HG03060 (cell line): ENCODE measurements around the gene NTN4.
"Not testable (repeated sequence)": the region's sequence is repeated elsewhere in the genome, so short reads cannot be mapped to it uniquely, and the experiment has no call there.

Source experiments
- ATAC-seq: cut with Tn5 transposase; IDR thresholded peaks from one replicate; pipeline ENCODE4 v1.9.1; 2021; ENCODE audit warnings: low read depth, moderate number of reproducible peaks; ENCODE audit not compliant: unreplicated experiment

Gene NTN4

DNA sequence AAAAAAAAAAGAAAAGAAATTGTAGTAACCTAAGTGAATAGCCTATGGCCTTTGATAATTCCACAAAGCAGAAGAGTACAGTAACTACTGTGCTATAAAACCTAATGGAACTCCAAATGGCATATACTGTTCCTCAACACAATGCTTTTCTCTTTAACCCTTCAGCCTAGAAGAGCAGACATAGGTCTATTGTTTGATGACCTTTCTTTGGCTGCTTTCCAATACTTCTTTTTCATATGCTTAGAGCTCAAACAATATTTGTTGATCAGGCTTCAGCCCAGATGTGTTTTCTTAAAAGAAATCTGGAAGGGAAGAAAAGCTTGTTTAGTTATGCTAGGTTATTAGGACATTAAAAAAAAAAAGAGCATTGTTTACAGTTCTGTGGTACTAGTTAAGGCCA, 116.4 kb downstream of the NTN4 start:
- ATAC-seq = no peak

- ATAC-seq = no peak
These were observed 117.0 kb downstream of the NTN4 start for GRCh38 chr12:95673576-95673975.

DNA sequence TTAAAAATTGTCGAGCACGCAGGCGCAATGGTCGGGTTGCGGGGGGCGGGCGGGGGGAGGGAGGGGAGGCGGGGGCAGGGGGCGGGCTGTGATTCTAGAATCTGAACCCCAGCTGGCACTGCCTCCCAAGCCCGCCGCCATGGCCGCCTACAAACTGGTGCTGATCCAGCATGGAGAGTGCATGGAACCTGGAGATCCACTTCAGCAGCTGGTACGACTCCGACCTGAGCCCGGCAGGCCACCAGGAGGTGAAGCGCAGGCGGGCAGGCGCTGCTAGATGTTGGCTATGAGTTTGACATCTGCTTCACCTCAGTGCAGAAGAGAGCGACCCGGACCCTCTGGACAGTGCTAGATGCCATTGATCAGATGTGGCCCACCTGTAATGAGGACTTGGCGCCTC, 118.4 kb downstream of the NTN4 start:
- ATAC-seq = no peak

GRCh38 chr12:95671265-95671664, 119.3 kb downstream of the NTN4 start:
- ATAC-seq = no peak

- ATAC-seq = no peak
These were observed 127.0 kb downstream of the NTN4 start for GRCh38 chr12:95663525-95663924.

DNA sequence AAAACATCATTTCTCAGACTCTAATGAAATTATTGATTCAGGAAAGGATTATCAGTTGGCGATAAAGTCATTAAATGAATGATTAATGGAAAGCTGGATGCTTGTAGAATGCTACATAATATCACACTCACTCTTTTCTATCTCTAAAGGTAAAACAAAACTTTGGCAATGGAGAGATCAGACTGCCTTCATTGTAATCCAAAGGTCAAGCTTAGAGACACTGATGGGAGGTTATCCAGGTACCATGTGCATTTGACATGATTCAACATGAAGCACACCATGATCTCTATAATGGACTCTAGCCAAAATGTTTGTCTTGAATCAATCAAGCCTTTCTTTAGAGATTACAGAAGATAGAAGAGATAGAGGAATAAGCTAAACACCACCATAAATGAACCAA, 129.2 kb downstream of the NTN4 start:
- ATAC-seq = no peak

GRCh38 chr12:95658386-95658785, 132.2 kb downstream of the NTN4 start:
- ATAC-seq = no peak

DNA sequence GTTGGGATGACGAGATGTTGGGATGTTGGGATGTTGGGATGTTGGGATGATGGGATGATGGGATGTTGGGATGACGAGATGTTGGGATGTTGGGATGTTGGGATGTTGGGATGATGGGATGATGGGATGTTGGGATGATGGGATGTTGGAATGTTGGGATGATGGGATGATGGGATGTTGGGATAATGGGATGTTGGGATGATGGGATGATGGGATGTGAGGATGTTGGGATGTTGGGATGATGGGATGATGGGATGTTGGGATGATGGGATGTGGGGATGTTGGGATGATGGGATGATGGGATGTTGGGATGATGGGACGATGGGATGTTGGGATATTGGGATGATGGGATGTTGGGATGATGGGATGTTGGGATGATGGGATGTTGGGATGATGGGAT, 135.9 kb downstream of the NTN4 start:
- not testable (repeated sequence) for ATAC-seq

DNA sequence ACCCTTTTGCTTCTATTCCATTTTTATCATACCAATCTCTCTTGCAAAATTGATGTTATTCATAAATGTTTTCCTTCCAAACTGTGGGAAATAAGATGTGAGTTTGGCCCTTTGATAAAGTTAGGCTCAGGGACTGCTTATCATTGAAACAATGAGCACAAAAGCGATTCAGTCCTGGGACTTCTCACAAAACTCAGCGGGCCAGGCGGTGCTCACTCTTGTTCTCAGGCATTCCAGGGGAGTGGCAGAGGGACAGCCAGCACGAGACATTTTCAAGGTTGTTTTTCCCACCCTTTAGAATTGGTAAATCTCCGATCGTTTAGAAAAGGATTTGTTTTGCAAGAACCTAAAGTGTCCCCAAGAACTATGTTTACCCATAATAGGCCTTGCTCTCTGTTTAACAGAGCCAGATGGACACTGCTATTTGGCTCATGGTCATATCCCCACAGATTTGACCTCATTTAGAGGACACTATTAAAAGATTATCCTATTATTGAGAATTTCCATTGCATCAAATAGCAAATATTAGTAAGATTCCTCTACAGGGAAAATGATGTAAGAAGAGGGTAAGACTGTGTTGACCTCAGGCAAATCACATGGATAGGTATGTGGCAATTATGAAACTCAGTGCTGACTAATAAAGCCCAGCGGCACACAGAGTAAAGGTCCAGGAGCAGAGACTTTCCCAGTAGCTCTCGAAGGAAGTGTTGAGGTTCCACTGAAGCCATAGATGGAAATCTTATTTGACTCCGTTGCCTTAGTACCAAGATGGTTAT, 136.6 kb downstream of the NTN4 start:
- ATAC-seq = no peak

DNA sequence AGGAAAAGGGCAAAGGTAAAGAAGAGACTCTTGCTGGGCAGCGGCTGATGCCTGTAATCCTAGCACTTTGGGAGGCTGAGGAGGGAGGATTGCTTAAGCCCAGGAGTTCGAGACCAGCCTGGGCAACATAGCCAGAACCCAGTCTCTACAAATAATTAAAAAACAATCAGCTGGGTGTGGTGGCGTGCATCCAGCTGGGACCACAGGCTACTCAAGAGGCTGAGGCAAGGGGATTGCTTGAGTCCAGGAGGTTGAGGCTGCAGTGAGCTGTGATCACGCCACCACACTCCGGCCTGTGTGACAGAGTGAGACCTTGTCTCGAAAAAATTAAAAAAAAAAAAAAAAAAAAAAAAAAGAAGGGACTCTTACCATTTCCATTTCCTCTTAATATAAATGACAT, 138.9 kb downstream of the NTN4 start:
- ATAC-seq = no peak

DNA sequence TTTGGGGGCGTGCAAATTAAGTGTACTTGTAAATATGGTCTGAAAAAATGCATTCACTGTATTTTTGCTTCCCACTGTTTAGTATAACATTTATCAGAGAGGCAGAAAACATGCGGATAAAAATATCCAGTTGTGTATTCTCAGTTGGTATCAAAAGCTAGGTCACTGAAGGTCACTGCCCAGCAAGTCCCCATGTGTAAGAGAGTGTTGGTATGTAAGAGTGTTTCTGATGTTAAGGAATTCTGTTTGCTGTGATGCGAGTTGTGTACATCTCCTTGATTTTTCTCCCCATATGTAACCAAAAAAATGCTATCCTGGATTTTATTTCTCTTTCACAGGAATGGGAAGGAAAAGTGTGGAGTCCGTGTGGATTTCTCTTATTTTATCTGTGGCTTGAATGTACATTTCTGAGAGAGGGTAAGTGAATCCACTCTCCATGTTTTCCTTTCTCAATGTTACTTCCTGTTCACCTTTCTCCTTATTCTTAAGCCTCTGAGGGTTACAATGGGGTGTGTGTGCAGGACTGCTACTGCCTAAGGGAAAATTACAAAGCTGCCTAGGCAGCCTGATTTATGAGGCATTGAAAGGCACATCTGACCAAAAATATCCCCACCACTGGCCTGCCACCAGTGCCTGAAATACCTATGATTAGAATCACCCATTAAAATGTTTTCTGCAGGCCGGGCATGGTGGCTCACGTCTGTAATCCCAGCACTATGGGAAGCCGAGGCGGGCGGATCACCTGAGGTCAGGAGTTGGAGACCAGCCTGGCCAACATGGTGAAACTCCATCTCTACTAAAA, 141.4 kb downstream of the NTN4 start:
- no peak for ATAC-seq

DNA sequence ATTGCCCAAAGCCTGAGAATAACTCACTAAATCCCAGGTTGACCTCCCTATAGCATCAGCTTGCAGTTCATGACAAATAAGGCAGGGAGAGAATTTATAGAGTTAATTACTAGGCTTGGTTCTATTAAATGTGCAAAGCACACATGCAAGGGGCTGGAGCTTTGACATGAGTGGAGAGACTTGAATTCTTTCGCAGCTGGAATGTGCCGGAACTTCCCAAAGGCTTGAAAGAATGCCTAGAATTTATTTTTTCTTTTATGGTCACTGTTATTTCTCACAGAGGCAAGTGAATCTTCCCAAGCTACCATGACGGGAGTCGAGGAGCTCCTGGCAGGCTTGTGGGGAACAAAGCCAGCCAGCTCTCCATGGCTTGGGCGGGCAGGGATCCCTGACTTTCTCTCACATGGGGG, 143.8 kb downstream of the NTN4 start:
- no peak for ATAC-seq

- ATAC-seq = no peak
These were observed 147.3 kb downstream of the NTN4 start for GRCh38 chr12:95643256-95643655.

DNA sequence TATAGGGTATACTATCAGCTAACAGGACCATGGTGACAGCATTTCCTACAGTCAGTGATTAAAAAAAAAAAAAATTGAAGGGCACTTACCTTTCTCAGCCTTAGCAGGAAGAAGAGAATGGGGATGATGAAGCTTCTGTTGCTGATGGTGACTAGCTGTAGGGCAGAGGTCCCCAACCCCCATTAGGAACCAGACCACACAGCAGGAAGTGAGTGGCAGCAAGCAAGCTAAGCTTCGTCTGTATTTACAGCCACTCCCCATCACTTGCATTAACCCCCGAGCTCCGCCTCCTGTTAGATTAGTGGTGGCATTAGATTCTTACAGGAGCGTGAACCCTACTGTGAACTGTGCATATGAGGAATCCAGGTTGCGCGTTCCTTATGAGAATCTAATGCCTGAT, 148.0 kb downstream of the NTN4 start:
- ATAC-seq = no peak

- ATAC-seq = no peak
These were observed 149.1 kb downstream of the NTN4 start for GRCh38 chr12:95641299-95641952.

GRCh38 chr12:95640516-95640915, 150.0 kb downstream of the NTN4 start:
- ATAC-seq = no peak

DNA sequence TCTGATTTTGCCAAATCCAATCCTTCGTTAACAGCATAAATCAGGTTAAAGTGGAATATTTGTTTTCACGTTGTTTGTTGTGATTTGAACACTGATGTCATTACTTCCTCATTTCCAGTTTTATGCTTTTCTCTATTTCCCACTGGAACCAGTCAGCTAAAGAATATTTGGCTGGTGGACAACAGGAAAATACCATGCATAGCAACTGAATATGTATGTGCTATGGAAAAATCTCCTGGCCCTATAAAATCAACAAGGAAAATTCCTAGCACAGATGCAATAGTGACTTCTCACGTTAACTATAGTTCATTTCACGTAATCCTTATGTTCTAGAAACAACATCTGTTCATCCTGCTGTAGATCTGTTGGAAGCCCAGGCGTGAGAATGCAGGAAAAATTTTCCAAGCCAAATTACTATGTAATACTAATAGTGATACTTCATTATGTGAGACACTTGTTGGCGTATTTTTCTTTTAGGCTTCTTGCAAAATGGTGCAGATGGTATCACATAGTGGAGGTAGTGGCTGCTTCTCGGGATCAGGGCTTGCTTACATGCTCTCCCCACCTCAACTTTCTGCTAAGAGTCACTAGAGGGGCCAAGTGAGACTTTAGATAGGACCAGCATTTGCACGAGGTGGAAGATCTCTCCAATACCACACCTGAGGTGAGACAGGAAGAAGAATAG, 153.0 kb downstream of the NTN4 start:
- no peak for ATAC-seq

GRCh38 chr12:95637010-95637409, 153.6 kb downstream of the NTN4 start:
- no peak for ATAC-seq

- ATAC-seq = no peak
These were observed 155.6 kb downstream of the NTN4 start for GRCh38 chr12:95634622-95635621.
